GM12878 (cell line): ENCODE results near the gene PCDHGA8. TPM values are rescaled to one million over a fixed set of nuclear protein-coding genes. Genes with fewer than 3 reads are reported as not detected.

Experiments used
- ATAC-seq: fragments of 200-7000 bp; cut with Tn5 transposase; 3 replicates; pipeline ENCODE4 v1.9.1; 2020; ENCODE audit warnings: mild to moderate bottlenecking, moderate library complexity
- BruUV-seq: library from RNA; stranded (reverse); fragments of 400-500 nt; replicated peaks from 2 replicates; lab custom pipeline; 2021; lab: Mats Ljungman, UMichigan
- CTCF ChIA-PET: fragments of 300-600 bp; sonication (Branson Sonifier 250); formaldehyde crosslinking; extraction: SDS; loops from one replicate; lab custom pipeline; 2021; ENCODE audit warnings: inconsistent platforms; lab: Yijun Ruan, JAX
- POLR2A ChIA-PET: fragments of 350-600 bp; formaldehyde crosslinking; extraction: SDS; loops from one replicate; lab custom pipeline; 2021; ENCODE audit warnings: inconsistent platforms; lab: Charles Lee
- RAD21 ChIA-PET: fragments of 300-600 bp; sonication (Branson Sonifier 250); formaldehyde crosslinking; loops from one replicate; lab custom pipeline; 2023; ENCODE audit warnings: antibody characterized with exemption; ENCODE audit not compliant: unreplicated experiment; lab: Charles Lee
- SMC1A ChIA-PET: fragments of 300-600 bp; sonication (Branson Sonifier 250); formaldehyde crosslinking; loops from one replicate; lab custom pipeline; 2023; ENCODE audit not compliant: unreplicated experiment, uncharacterized antibody; lab: Charles Lee
- DNase-seq: peaks from one replicate; pipeline ENCODE4 v3.0.0-alpha.2; 2011; ENCODE audit warnings: low read depth, low spot score
- FAIRE-seq: peaks from 3 replicates; lab custom pipeline; 2011; peaks lifted over from hg19 to GRCh38; lab: Jason Lieb, UNC
- H2AFZ ChIP-seq: 2 replicates; pipeline ENCODE4 v1.6.0; 2011; ENCODE audit warnings: low read depth, low read length, control low read depth; ENCODE audit not compliant: control insufficient read depth
- H3K27ac ChIP-seq: 2 replicates; pipeline ENCODE4 v1.5.1; 2011; ENCODE audit warnings: control low read depth; ENCODE audit not compliant: control insufficient read depth, insufficient read depth
- H3K27me3 ChIP-seq, 2 experiments: replicated peaks in 1 of 2; 2 replicates each; pipeline versions ENCODE4 v1.6.0 to v1.6.1; 2011; ENCODE audit warnings: low read length in 1 of 2; ENCODE audit not compliant: control insufficient read depth in 2 of 2, insufficient read depth in 2 of 2
- H3K36me3 ChIP-seq, 2 experiments: 2 replicates each; pipeline ENCODE4 v1.5.1; 2011; ENCODE audit warnings: low read length in 1 of 2; ENCODE audit not compliant: control insufficient read depth in 2 of 2, insufficient read depth in 2 of 2
- H3K4me1 ChIP-seq: 2 replicates; pipeline ENCODE4 v1.6.1; 2011; ENCODE audit warnings: mild to moderate bottlenecking, low read length, moderate library complexity, mixed read lengths; ENCODE audit not compliant: control insufficient read depth, insufficient read depth
- H3K4me2 ChIP-seq: 2 replicates; pipeline ENCODE4 v1.6.0; 2011; ENCODE audit warnings: control low read depth; ENCODE audit not compliant: control insufficient read depth, insufficient read depth
- H3K4me3 ChIP-seq: fragments of 200-600 bp; sonication (generic); 2 replicates; pipeline ENCODE4 v1.5.1; 2016
- H3K79me2 ChIP-seq: 2 replicates; pipeline ENCODE4 v1.6.0; 2011; ENCODE audit warnings: low read length; ENCODE audit not compliant: control insufficient read depth, insufficient read depth
- H3K9ac ChIP-seq: 2 replicates; pipeline ENCODE4 v1.8.0; 2011; ENCODE audit warnings: low read length, control low read depth, mixed read lengths; ENCODE audit not compliant: control insufficient read depth, insufficient read depth
- H3K9me3 ChIP-seq: replicated peaks from 3 replicates; pipeline ENCODE4 v1.5.1; 2011; ENCODE audit warnings: mild to moderate bottlenecking, low read length; ENCODE audit not compliant: control insufficient read depth, insufficient read depth
- H4K20me1 ChIP-seq: 2 replicates; pipeline ENCODE4 v1.6.0; 2011; ENCODE audit not compliant: control insufficient read depth, insufficient read depth
- CBFB ChIP-seq: IDR thresholded peaks from 2 replicates; pipeline ENCODE4 v1.6.1; 2016; ENCODE audit warnings: antibody characterized with exemption, low read depth
- CHD4 ChIP-seq: fragments of 200-600 bp; sonication (generic); IDR thresholded peaks from 2 replicates; pipeline ENCODE4 v1.6.1; 2016; ENCODE audit warnings: mild to moderate bottlenecking
- CREM ChIP-seq: IDR thresholded peaks from 2 replicates; pipeline ENCODE4 v1.6.1; 2014; ENCODE audit warnings: antibody characterized with exemption, low read depth
- HDAC6 ChIP-seq: fragments of 200-600 bp; sonication (generic); IDR thresholded peaks from one replicate; pipeline ENCODE4 v1.8.0; 2017; ENCODE audit warnings: antibody characterized with exemption; ENCODE audit not compliant: unreplicated experiment
- IRF4 ChIP-seq: IDR thresholded peaks from 2 replicates; pipeline ENCODE4 v1.6.1; 2011; ENCODE audit warnings: low read depth, low read length
- KDM1A ChIP-seq: fragments of 200-600 bp; sonication (generic); IDR thresholded peaks from 2 replicates; pipeline ENCODE4 v1.6.1; 2016; ENCODE audit warnings: borderline replicate concordance
- LARP7 ChIP-seq: fragments of 450-650 bp; IDR thresholded peaks from 2 replicates; pipeline ENCODE4 v1.6.1; 2017; ENCODE audit warnings: mild to moderate bottlenecking
- MXI1 ChIP-seq: fragments of 150-350 bp; IDR thresholded peaks from 2 replicates; pipeline ENCODE4 v1.6.1; 2011; ENCODE audit warnings: low read depth, mild to moderate bottlenecking, inconsistent platforms, low read length, improper control_type of control experiment
- PAX5 ChIP-seq: IDR thresholded peaks from 2 replicates; pipeline ENCODE4 v1.6.1; 2011; ENCODE audit warnings: low read depth, low read length, borderline replicate concordance
- POU2F2 ChIP-seq: IDR thresholded peaks from 3 replicates; pipeline ENCODE4 v1.6.1; 2011; ENCODE audit warnings: low read depth, mild to moderate bottlenecking, low read length, borderline replicate concordance
- SMC3 ChIP-seq: IDR thresholded peaks from 2 replicates; pipeline ENCODE4 v1.6.1; 2011; ENCODE audit warnings: low read length, improper control_type of control experiment, borderline replicate concordance
- TAF1 ChIP-seq: IDR thresholded peaks from 2 replicates; pipeline ENCODE4 v1.6.1; 2011; ENCODE audit warnings: mild to moderate bottlenecking, low read depth, low read length, borderline replicate concordance
- TCF7 ChIP-seq: IDR thresholded peaks from 2 replicates; pipeline ENCODE4 v1.6.1; 2014; ENCODE audit warnings: antibody characterized with exemption, borderline replicate concordance
- ZNF622 ChIP-seq: fragments of 450-650 bp; IDR thresholded peaks from 2 replicates; pipeline ENCODE4 v1.6.1; 2017; ENCODE audit warnings: mild to moderate bottlenecking, inconsistent platforms
- WGBS: methylation state at CpG from one replicate; pipeline ENCODE4 v1.1.6; 2016; ENCODE audit warnings: low lambda C conversion rate; ENCODE audit not compliant: insufficient replicate concordance, insufficient coverage; ENCODE audit errors: missing lambda C conversion rate; 5-methylcytosine and 5-hydroxymethylcytosine counted together
- in situ Hi-C: fragments of 300-500 bp; cut with MboI; formaldehyde crosslinking; loops from 9 replicates; pipeline ENCODE4 v1.14.3; 2018; ENCODE audit warnings: mixed read lengths
- intact Hi-C: fragments of 100-400 bp; cut with micrococcal nuclease; formaldehyde crosslinking; loops from one replicate; pipeline ENCODE4 v1.14.2; 2022; ENCODE audit not compliant: unreplicated experiment
- polyA plus RNA-seq, 11 experiments: library from polyadenylated mRNA; depleted of rRNA in 4 of 11; unstranded in 6 of 11; stranded (reverse) in 5 of 11; fragments of >200 nt; fragmentation: Nextera tagmentation in 4 of 11; fragmentation: Illumina TruSeq in 1 of 11; extraction: Ambion mirVana in 4 of 11; extraction: Trizol in 1 of 11; gene quantifications; 1 replicate in 1 of 11; 2 replicates in 10 of 11; pipeline versions ENCODE4 v1.2.1 to v1.2.3, GENCODE V29; 2011 to 2016; ENCODE audit warnings: inconsistent platforms in 2 of 11, missing spikeins in 2 of 11, low read depth in 1 of 11
- total RNA-seq, 4 experiments: library from RNA; depleted of rRNA in 3 of 4; stranded (reverse); fragments of >200 nt in 3 of 4; fragmentation: Illumina TruSeq in 1 of 4; extraction: Trizol in 1 of 4; gene quantifications; 2 replicates each; pipeline versions ENCODE4 v1.2.1 to v1.2.3, GENCODE V29; 2013 to 2021
- TF ChIP-seq, protein P1 (sequence below): IDR thresholded peaks from 2 replicates; pipeline ENCODE4 v1.6.1; 2011; ENCODE audit warnings: low read depth, mild to moderate bottlenecking, low read length, moderate library complexity, borderline replicate concordance; ENCODE audit errors: extremely low read depth
- TF ChIP-seq, protein P2 (sequence below): fragments of 450-650 bp; IDR thresholded peaks from 2 replicates; pipeline ENCODE4 v1.6.1; 2018; ENCODE audit warnings: borderline replicate concordance, mild to moderate bottlenecking; ENCODE audit not compliant: partially characterized antibody
- TF ChIP-seq, protein P3 (sequence below): fragments of 450-650 bp; IDR thresholded peaks from 2 replicates; pipeline ENCODE4 v1.6.1; 2017; ENCODE audit warnings: borderline replicate concordance

Gene PCDHGA8
- total and polyA plus RNA-seq, 10 of the 15 experiments (the other 5 are each of a cell fraction or from before 2014, with no cell fraction given): 0.01 to 0.04 TPM; not detected in 8

DNA sequence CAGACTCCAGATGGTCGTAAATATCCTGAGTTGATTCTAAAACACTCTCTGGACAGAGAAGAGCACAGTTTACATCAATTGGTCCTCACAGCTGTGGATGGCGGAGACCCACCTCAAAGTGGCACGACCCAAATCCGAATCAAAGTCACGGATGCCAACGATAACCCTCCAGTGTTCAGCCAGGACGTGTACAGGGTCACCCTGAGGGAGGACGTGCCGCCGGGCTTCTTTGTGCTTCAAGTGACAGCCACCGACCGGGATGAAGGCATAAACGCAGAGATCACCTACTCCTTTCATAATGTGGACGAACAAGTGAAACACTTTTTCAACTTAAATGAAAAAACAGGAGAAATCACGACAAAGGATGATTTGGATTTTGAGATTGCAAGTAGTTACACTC lies 31.7 kb upstream of the PCDHGA8 start:
- Histone ChIP-seq H3K4me3 (no peak overlapping the region), H3K79me2 (no peaks in the 10 kb centered on the region), H2AFZ (no peak overlapping the region), H3K9me3 (peaks cover 7% of the 10 kb centered on the region; the same call in 2 of the 3 replicates), H3K9ac (no peak overlapping the region), H3K4me1 (no peaks in the 10 kb centered on the region), H3K27ac (no peak overlapping the region), H4K20me1 (no peaks in the 10 kb centered on the region), H3K36me3 (no peaks in the 10 kb centered on the region), H3K27me3 (no peaks in the 10 kb centered on the region), H3K4me2 (no peak overlapping the region)
- in situ Hi-C loops (no loop called here), intact Hi-C loops (no loop called here)
- WGBS: 82% methylated on average over 15 of the region's 15 CpGs
- ATAC-seq (no peak), FAIRE-seq (no peak), DNase-seq (no peak)
- ChIA-PET POLR2A (no interaction called here), RAD21 (no interaction called here), CTCF (interaction anchor here (0.7 to 1.2 kb wide), 3 partner anchors 9 to 111 kb away, joined by 3 to 4 read pairs (median 3); partner anchors contain the start of gene PCDHGB3), SMC1A (no interaction called here)
- BruUV-seq: no TSS peak
- no peak for TF ChIP-seq PAX5
- no peak for TF ChIP-seq ZNF622
- no peak for TF ChIP-seq TAF1
- TF ChIP-seq SMC3: no peak
- TF ChIP-seq, protein P1, sequence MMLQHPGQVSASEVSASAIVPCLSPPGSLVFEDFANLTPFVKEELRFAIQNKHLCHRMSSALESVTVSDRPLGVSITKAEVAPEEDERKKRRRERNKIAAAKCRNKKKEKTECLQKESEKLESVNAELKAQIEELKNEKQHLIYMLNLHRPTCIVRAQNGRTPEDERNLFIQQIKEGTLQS: no peak
- TF ChIP-seq TCF7: no peak
- no peak for TF ChIP-seq POU2F2

DNA sequence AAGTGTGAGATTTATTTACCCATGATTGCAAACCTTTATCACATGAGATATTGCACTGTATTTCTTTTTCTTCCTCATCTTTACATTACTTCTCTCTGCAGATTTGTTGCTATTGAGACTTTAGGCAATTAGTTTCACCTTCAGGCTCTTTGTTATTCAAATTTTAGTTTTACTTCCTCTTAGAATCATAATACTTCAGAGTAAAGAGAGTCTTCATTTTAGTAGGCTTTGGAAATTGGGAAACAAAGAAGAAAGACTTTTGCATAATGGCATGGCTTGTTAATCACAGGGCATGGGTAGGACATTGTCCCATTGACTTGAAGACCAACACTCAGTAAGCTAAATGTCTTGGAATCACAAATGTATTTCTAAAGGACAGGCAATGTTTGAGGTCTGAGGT lies 29.7 kb upstream of the PCDHGA8 start:
- Histone ChIP-seq H3K79me2 (no peaks in the 10 kb centered on the region), H3K4me3 (no peak overlapping the region), H3K9me3 (peaks cover 15% of the 10 kb centered on the region; the same call in 2 of the 3 replicates), H3K4me1 (no peaks in the 10 kb centered on the region), H3K27ac (no peak overlapping the region)
- no peak for DNase-seq
- POLR2A ChIA-PET: no interaction called here
- RAD21 ChIA-PET: no interaction called here
- SMC1A ChIA-PET: no interaction called here
- CTCF ChIA-PET: no interaction called here
- TF ChIP-seq, protein P2, sequence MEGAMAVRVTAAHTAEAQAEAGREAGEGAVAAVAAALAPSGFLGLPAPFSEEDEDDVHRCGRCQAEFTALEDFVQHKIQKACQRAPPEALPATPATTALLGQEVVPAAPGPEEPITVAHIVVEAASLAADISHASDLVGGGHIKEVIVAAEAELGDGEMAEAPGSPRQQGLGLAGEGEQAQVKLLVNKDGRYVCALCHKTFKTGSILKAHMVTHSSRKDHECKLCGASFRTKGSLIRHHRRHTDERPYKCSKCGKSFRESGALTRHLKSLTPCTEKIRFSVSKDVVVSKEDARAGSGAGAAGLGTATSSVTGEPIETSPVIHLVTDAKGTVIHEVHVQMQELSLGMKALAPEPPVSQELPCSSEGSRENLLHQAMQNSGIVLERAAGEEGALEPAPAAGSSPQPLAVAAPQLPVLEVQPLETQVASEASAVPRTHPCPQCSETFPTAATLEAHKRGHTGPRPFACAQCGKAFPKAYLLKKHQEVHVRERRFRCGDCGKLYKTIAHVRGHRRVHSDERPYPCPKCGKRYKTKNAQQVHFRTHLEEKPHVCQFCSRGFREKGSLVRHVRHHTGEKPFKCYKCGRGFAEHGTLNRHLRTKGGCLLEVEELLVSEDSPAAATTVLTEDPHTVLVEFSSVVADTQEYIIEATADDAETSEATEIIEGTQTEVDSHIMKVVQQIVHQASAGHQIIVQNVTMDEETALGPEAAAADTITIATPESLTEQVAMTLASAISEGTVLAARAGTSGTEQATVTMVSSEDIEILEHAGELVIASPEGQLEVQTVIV: no peak
- TF ChIP-seq MXI1: no peak
- TF ChIP-seq, protein P3, sequence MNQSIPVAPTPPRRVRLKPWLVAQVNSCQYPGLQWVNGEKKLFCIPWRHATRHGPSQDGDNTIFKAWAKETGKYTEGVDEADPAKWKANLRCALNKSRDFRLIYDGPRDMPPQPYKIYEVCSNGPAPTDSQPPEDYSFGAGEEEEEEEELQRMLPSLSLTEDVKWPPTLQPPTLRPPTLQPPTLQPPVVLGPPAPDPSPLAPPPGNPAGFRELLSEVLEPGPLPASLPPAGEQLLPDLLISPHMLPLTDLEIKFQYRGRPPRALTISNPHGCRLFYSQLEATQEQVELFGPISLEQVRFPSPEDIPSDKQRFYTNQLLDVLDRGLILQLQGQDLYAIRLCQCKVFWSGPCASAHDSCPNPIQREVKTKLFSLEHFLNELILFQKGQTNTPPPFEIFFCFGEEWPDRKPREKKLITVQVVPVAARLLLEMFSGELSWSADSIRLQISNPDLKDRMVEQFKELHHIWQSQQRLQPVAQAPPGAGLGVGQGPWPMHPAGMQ: no peak
- TF ChIP-seq IRF4: no peak
- TF ChIP-seq LARP7: no peak
- TF ChIP-seq CHD4: no peak
- no peak for TF ChIP-seq CREM
- TF ChIP-seq HDAC6: no peak
- TF ChIP-seq CBFB: no peak
- no peak for TF ChIP-seq TAF1
- no peak for TF ChIP-seq KDM1A
- TF ChIP-seq, all 136 proteins: peak for 0
- Histone ChIP-seq H3K27me3 (no peaks in the 10 kb centered on the region; a peak in 1 of 4 replicates), H3K36me3 (no peaks in the 10 kb centered on the region), H3K9ac (no peak overlapping the region), H4K20me1 (no peaks in the 10 kb centered on the region), H2AFZ (no peak overlapping the region), H3K4me2 (no peak overlapping the region)
- ATAC-seq (no peak), FAIRE-seq (no peak)
- intact Hi-C loops: no loop called here
- in situ Hi-C loops: no loop called here
- no TSS peak for BruUV-seq
